H54 (cell line): ENCODE data around the gene LINGO3.

ENCODE experiments used
- DNase-seq: peaks from one replicate; pipeline ENCODE4 v3.0.0; 2011; ENCODE audit warnings: low spot score, mixed read lengths; ENCODE audit not compliant: insufficient read length
- FAIRE-seq: peaks from 3 replicates; lab custom pipeline; 2011; peaks lifted over from hg19 to GRCh38; lab: Jason Lieb, UNC
- POLR2A ChIP-seq: IDR thresholded peaks from 2 replicates; pipeline ENCODE4 v1.6.1; 2011; ENCODE audit warnings: low read depth, mild to moderate bottlenecking, low read length

Gene LINGO3

DNA sequence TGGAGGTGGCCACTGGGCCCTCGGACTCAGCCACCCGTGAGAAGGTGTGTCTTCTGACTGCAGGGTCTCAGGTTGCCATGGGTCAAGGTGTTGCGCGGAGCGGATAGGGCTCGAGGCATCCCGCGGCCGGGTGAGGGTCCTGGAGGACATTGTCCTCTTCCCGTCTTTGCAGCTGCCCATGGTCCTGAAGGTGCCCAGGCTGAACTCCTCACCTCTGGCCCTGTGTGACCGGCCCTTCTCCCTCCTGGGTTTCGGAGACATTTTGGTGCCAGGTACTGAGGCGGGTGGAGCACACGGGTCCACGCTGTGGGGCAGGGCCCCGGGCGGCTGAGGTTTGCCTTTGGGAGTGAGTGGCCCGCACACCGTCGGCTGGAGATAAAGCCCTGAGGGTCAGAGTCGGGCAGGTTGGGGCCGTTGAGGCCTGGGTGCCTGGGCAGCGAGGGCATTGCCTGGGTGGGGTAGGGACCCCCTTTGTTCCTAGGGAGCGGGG, 36.5 kb upstream of the LINGO3 start:
- DNase-seq (no peak), FAIRE-seq (no peak)
- TF ChIP-seq POLR2A = no peak

DNA sequence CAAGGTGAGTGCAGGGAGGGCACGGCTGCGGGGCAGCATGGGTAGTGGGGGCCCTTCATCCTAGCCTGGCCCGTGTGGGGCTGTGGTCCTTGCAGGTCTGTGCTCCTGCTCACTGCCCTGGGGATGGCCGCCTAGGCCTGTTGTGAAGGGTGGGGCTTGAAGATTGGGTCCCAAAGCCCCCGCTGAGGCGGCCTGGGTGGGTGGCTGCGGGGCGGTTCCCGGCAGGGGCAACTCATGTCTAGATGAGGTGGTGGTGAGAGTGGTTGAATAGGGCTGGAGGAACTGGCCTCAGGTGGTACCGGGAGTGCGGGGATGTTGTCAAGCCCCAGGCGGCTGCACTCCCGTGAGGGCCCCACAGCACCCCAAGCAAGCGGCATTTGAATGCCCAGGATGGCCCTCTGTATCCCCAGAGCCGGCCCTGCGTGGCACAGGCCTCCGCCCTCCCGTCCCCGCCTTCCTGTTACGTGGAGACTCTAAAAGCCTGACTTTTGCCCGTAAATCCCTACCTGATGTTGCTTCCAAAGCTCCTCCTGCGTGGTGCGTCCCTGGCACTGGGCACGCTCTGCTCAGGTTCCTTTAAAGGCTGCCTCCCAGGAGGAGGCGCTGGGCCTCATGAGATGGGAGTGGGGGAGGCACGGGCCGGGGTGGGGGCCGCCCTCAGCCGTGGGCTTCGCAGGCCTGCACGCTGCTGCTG, 35.5 kb upstream of the LINGO3 start:
- DNase-seq = no peak
- FAIRE-seq = no peak
- TF ChIP-seq POLR2A = no peak

DNA sequence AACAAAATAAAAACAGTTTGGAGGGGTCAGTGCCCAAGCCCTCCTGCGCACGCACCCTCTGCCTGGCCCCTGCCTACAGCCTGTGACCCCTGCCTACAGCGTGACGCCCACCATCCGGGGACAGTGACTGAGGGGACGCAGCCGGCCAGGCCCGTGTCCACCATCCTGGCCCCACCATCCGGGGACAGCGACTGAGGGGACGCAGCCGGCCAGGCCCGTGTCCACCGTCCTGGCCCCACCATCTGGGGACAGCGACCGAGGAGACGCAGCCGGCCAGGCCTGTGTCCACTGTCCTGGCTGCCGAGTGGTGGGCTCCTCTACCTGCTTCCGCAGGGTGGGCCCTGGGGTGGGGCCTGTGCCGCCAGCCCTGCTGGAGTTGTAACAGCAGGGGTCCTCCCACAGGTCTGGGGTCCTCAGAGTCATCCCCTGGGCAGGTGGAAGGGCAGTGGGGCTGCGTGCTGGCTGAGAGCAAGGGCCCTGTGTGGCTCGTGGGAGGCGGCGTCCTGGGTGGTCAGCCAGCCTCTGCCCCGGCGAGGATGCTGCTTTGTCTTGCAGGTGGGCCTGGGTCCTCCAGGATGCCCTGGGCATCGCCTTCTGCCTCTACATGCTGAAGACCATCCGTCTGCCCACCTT, 34.8 kb upstream of the LINGO3 start:
- no peak for TF ChIP-seq POLR2A
- FAIRE-seq (no peak), DNase-seq (no peak)

DNA sequence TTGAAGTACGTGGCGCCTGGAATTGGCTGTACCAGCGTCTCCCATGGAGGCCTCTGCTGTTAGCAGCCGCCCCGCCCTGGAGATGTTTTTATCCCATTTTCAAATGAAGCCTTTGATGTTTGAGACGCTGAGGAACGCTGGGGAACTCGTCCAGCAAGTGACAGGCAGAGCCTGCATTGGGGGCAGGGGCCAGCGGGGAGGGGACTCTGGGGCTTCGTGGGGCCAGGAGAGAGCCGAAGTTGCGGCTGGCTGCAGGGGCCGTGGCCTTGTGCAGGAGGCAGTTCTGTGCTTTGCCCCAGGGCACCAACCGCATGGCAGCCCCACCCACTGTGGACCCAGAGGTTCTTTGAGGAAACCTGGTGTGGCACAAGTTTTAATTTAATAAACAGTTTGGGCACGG, 34.0 kb upstream of the LINGO3 start:
- DNase-seq (no peak), FAIRE-seq (no peak)
- no peak for TF ChIP-seq POLR2A

DNA sequence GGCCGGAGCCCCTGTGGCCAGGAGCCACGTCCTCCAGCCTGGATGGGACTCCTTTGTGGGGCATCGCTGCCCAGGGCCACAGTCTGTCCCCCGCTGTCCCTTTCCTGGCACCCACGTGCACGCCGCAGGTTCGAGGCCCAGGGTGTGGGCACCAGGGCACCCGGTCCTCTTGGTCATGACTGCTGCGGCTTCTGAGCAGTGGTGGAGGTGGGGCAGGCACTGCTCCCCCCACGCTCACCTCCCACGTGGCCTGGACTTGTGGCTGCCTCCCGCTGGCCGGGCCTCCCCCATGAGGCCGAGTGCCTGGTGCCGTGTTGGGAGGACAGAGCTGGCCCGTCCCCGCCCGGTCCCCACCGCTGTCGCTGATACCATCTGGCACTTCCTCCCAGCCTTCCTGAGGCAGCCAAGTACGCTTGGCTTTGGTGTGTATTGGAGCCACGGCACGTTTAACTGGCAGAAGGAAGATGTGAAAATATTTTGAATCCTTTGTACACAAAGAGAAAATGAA, 33.3 kb upstream of the LINGO3 start:
- DNase-seq (no peak), FAIRE-seq (no peak)
- TF ChIP-seq POLR2A = no peak

DNA sequence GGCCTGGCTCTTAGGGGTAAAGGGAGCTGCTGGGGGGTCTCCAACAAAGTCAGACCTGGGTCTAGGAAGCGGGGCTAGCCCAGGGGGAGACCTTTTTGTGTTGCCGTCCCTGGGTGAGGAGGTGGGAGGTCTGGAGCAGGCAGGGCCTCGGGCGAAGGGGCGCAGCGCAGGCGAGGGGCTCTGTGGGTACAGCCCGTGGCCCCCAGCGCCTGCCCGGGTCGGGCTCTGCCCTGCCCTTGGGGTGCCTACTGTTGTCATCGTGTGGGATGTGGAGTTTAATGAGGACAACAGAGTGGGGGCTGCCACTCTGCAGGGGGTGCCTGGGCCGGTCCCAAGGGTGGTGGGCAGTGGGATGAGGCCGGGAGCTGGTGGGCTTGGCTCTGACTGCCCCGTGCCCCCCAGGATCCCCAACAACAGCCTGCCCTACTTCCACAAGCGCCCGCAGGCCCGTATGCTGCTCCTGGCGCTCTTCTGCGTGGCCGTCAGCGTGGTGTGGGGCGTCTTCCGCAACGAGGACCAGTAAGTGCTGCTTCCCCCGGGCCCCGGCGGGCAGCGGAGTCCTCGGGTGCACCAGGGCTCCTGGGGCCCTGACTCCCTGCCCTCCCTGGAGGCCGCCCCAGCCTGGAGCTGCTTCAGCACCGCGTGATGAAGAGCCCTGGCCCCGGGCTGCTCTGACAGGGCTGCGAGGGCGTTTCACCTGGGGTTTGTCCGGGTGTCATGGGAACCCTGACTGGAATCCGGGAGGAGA, 32.7 kb upstream of the LINGO3 start:
- FAIRE-seq = no peak
- no peak for DNase-seq
- no peak for TF ChIP-seq POLR2A

DNA sequence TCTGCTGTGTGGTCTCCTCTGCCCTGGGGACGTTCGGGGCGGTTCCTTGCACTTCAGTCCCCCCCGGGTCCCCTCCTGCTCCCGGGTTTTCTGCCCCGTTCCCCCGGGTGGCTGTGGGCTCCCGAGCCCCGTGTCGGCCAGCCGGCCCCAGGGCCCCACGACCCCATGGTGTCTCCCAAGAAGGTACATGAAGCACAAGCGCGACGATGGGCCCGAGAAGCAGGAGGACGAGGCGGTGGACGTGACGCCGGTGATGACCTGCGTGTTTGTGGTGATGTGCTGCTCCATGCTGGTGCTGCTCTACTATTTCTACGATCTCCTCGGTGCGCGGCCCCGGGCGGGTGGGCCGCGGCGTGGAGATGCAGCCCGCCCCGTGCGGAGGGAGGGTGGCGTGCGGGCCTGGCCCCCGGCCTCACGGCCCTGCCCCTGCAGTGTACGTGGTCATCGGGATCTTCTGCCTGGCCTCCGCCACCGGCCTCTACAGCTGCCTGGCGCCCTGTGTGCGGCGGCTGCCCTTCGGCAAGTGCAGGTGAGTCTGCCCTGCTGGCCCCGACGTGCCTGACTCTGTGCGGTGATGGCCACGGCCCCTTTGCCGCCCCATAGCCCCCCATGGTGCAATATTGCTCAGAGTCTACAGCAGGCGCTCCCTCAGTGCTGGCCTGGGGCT, 31.8 kb upstream of the LINGO3 start:
- TF ChIP-seq POLR2A = no peak

DNA sequence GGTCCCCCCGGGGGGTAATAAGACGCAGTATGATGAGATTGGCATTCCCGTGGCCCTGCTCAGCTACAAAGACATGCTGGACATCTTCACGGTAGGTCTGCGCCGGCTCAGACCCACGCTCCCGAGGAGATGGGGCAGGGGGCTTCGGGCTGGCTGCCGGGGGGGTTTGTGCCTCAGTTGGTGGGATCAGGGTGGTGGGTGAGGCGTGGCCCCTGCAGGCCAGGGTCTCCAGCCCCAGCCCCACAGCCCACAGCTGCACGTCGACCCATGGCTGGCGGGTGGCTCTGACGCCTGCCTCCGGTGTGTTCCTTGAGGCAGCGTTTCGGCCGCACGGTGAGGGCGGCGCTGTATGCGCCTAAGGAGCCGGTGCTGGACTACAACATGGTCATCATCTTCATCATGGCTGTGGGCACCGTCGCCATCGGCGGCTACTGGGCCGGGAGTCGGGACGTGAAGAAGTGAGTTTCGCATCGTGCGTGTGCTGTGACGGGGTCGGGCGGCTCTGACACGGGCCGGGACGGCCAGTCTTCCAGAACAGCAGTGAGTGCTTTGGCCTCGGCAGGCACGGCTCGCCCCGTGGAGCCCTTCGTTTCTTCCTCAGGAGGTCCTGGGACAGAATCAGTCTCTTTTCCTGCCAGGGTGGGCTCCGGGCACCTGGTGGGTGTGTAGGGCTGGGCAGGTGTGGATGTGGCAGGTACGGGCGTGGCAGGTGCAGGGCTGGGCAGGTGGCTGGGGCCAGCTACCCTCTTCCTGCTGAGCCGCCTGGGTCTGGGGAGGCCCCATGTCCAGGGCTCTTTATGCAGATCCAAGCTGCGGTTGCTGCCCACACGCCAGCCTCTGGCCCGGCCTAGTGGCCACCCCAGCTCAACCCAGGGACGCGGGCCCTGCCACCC, 31.0 kb upstream of the LINGO3 start:
- no peak for FAIRE-seq

More for the DNA sequence above, 31.8 kb upstream of the LINGO3 start:
- FAIRE-seq (no peak), DNase-seq (no peak)

DNA sequence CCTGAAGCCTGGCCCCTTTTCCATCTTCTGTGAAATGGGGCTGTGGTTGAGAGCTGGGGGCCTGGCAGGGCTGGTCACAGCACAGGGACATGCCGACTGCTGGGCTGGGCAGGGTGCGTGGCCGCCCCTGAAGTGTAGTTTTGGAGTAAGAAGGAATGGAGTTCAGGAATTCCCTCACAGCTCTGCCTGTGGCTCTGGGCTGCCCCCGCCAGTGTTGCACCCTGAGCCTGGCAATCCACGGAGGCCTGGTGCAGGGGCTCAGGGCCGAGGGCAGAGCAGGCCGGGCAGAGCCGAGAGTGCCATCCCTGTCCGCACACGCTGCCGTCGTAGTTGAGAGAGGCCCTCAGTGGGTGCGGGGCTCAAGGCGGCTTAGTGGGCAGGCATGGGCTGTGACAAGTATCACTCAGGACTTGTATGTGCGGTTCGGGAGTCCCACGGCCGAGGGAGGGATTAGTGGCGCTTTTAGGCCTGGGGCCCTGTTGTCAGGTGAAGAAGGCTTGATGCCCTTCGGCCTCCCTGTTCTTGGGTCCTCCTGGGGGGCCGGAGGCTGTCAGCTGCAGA, 30.2 kb upstream of the LINGO3 start:
- FAIRE-seq (no peak), DNase-seq (no peak)
- TF ChIP-seq POLR2A = no peak

More for the DNA sequence above, 31.0 kb upstream of the LINGO3 start:
- TF ChIP-seq POLR2A = no peak
- no peak for DNase-seq

DNA sequence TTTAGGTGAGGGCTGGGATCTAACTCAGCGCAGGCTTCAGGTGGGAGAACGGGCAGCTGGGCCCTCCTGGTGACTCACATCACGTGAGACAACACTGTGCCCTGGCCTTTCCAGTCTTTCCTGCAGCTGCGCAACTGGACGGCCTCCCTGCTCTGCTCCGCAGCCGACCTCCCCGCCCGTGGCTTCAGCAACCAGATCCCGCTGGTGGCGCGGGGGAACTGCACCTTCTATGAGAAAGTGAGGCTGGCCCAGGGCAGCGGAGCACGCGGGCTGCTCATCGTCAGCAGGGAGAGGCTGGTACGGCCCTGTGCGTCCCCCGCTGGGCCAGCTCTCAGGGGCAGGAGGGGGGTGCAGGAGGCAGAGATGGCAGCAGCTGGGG, 29.4 kb upstream of the LINGO3 start:
- DNase-seq (no peak), FAIRE-seq (no peak)
- TF ChIP-seq POLR2A = no peak

DNA sequence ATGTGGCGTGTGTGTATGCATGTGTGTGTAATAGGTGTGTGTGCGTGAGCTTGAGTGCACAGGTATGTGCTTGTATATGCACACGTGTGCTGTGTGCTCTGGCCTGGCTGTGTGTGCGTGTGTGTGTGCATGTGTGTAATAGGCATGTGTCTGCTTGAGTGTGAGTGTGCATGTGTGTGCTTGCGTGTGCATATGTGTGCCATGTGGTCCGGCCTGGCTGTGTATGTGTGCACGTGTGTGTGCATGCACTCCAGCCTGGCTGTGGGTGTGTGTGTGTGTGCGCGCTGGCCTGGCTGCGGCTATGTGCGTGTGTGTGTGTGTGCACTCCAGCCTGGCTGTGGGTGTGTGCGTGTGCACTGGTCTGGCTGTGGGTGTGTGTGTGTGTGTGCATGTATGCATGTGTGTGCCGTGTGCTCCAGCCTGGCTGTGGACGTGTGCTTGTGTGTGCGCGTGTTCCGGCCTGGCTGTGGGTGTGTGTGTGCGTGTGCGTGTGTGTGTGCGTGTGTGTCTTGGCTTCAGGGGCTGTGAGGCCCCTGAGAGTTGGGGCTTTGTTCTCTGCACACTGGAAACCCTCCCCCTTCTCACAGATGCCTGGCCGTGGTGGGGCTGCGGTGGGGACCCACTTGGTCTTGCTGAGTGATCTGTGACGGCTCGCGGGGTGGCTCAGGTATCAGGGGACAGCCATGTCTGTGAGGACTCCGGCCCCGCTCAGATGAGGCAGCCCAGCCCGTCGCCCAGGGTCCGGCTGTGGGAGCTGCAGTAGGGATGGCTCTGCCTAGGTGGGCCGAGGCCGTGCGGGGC, 28.8 kb upstream of the LINGO3 start:
- DNase-seq (no peak), FAIRE-seq (no peak)
- TF ChIP-seq POLR2A = no peak

DNA sequence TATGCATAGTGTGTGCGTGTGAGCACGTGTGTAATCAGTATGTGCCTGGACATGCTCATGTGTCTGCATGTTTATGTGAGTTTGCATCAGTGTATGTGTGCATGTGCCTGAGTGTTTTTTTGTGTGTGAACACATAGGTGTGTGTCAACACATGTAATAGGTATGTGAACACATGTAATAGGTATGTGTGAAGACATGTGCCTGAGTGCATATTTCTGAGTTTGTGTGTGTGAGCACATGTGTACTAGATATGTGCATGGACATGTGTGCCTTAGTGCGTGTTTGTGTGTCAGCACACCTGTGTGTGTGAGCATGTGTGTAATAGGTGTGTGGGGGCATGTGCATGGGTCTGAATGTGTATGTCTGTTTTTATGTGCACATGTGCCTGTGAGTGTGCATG, 27.9 kb upstream of the LINGO3 start:
- DNase-seq = no peak
- no peak for FAIRE-seq
- no peak for TF ChIP-seq POLR2A
